Neuron (in vitro differentiated cells): ENCODE measurements around the gene SPN.
A peak's percentile ranks its signal among the peaks of the same experiment; 100 is the strongest.
"Not testable (repeated sequence)": the region's sequence is repeated elsewhere in the genome, so short reads cannot be mapped to it uniquely, and the experiment has no call there.

ENCODE experiments used
- H2AFZ ChIP-seq: one replicate; pipeline ENCODE4 v1.6.1; 2013; ENCODE audit warnings: low read depth, mild to moderate bottlenecking, inconsistent platforms, low read length, moderate library complexity
- H3K27me3 ChIP-seq: one replicate; pipeline ENCODE4 v1.6.1; 2013; ENCODE audit warnings: low read length; ENCODE audit not compliant: insufficient read depth
- H3K36me3 ChIP-seq: one replicate; pipeline ENCODE4 v1.6.1; 2013; ENCODE audit warnings: low read length; ENCODE audit not compliant: insufficient read depth
- H3K4me1 ChIP-seq: one replicate; pipeline ENCODE4 v1.6.1; 2013; ENCODE audit warnings: low read length; ENCODE audit not compliant: insufficient read depth
- H3K4me3 ChIP-seq: 2 replicates; pipeline ENCODE4 v1.5.1; 2013; ENCODE audit warnings: mild to moderate bottlenecking, low read length, moderate library complexity
- H3K9me3 ChIP-seq: one replicate; pipeline ENCODE4 v1.6.1; 2013; ENCODE audit warnings: low read length

SPN gene

GRCh38 chr16:29653890-29654289 is 9.2 kb upstream of the SPN start:
- H3K4me1 ChIP-seq, H2AFZ ChIP-seq, H3K36me3 ChIP-seq, H3K4me3 ChIP-seq, H3K9me3 ChIP-seq, H3K27me3 ChIP-seq: not testable (repeated sequence)

GRCh38 chr16:29656688-29657523 is 6.1 kb upstream of the SPN start:
- Histone ChIP-seq H3K9me3 (no peaks in the 10 kb centered on the region), H3K4me3 (no peak overlapping the region), H3K36me3 (no peaks in the 10 kb centered on the region), H2AFZ (no peak overlapping the region), H3K4me1 (peaks cover 6% of the 10 kb centered on the region), H3K27me3 (no peaks in the 10 kb centered on the region)

- Histone ChIP-seq H3K4me1 (peaks cover 4% of the 10 kb centered on the region), H3K4me3 (no peak overlapping the region), H3K27me3 (no peaks in the 10 kb centered on the region), H2AFZ (no peak overlapping the region), H3K9me3 (no peaks in the 10 kb centered on the region), H3K36me3 (no peaks in the 10 kb centered on the region)
Observed at GRCh38 chr16:29658705-29659104, 4.3 kb upstream of the SPN start.

- Histone ChIP-seq H3K36me3 (no peaks in the 10 kb centered on the region), H3K9me3 (no peaks in the 10 kb centered on the region), H3K27me3 (no peaks in the 10 kb centered on the region), H2AFZ (no peak overlapping the region), H3K4me1 (peaks cover 25% of the 10 kb centered on the region), H3K4me3 (no peak overlapping the region)
Observed at GRCh38 chr16:29662000-29662728, 883 bp upstream of the SPN start.

- Histone ChIP-seq H3K9me3 (no peaks in the 10 kb centered on the region), H2AFZ (no peak overlapping the region), H3K4me1 (peaks cover 28% of the 10 kb centered on the region)
Observed at GRCh38 chr16:29662729-29663015, 375 bp upstream of the SPN start.

GRCh38 chr16:29663807-29664090 is 702 bp downstream of the SPN start:
- Histone ChIP-seq H3K27me3 (no peaks in the 10 kb centered on the region), H3K4me1 (peaks cover 30% of the 10 kb centered on the region), H3K4me3 (no peak overlapping the region), H2AFZ (no peak overlapping the region), H3K9me3 (no peaks in the 10 kb centered on the region), H3K36me3 (no peaks in the 10 kb centered on the region)

More at GRCh38 chr16:29662729-29663015, 375 bp upstream of the SPN start:
- H3K4me3 ChIP-seq: no peak overlapping the region
- no peaks in the 10 kb centered on the region for H3K27me3 ChIP-seq
- no peaks in the 10 kb centered on the region for H3K36me3 ChIP-seq

GRCh38 chr16:29664091-29664921 is 1.3 kb downstream of the SPN start:
- no peak overlapping the region for H2AFZ ChIP-seq
- no peak overlapping the region for H3K4me3 ChIP-seq
- H3K4me1 ChIP-seq: peaks cover 30% of the 10 kb centered on the region
- H3K36me3 ChIP-seq: no peaks in the 10 kb centered on the region
- H3K9me3 ChIP-seq: no peaks in the 10 kb centered on the region
- no peaks in the 10 kb centered on the region for H3K27me3 ChIP-seq

GRCh38 chr16:29665294-29666077 is 2.4 kb downstream of the SPN start:
- no peak overlapping the region for H3K4me3 ChIP-seq
- H3K36me3 ChIP-seq: no peaks in the 10 kb centered on the region
- H3K27me3 ChIP-seq: no peaks in the 10 kb centered on the region
- H2AFZ ChIP-seq: no peak overlapping the region
- H3K4me1 ChIP-seq: peaks cover 30% of the 10 kb centered on the region
- no peaks in the 10 kb centered on the region for H3K9me3 ChIP-seq

- Histone ChIP-seq H2AFZ (peak overlapping the region; percentile 44), H3K4me3 (peak overlapping the region; percentile 49), H3K4me1 (peaks cover 30% of the 10 kb centered on the region)
- H3K27me3 ChIP-seq, H3K36me3 ChIP-seq, H3K9me3 ChIP-seq: not testable (repeated sequence)
Observed at GRCh38 chr16:29667322-29667610, 4.2 kb downstream of the SPN start.

- Histone ChIP-seq H3K9me3 (no peaks in the 10 kb centered on the region), H3K27me3 (no peaks in the 10 kb centered on the region)
Observed at GRCh38 chr16:29667755-29668154, 4.7 kb downstream of the SPN start.

GRCh38 chr16:29668267-29668666 is 5.2 kb downstream of the SPN start:
- Histone ChIP-seq H3K4me3 (no peak overlapping the region), H3K27me3 (no peaks in the 10 kb centered on the region), H2AFZ (no peak overlapping the region), H3K4me1 (peaks cover 30% of the 10 kb centered on the region), H3K36me3 (no peaks in the 10 kb centered on the region), H3K9me3 (no peaks in the 10 kb centered on the region)

More at GRCh38 chr16:29667755-29668154, 4.7 kb downstream of the SPN start:
- no peaks in the 10 kb centered on the region for H3K36me3 ChIP-seq
- no peak overlapping the region for H2AFZ ChIP-seq
- no peak overlapping the region for H3K4me3 ChIP-seq
- peaks cover 30% of the 10 kb centered on the region for H3K4me1 ChIP-seq

GRCh38 chr16:29673501-29673900 is 10.5 kb downstream of the SPN start:
- Histone ChIP-seq H2AFZ (no peak overlapping the region), H3K4me3 (no peak overlapping the region), H3K27me3 (no peaks in the 10 kb centered on the region), H3K4me1 (peaks cover 7% of the 10 kb centered on the region), H3K9me3 (no peaks in the 10 kb centered on the region), H3K36me3 (no peaks in the 10 kb centered on the region)

- H3K27me3 ChIP-seq: no peaks in the 10 kb centered on the region
- H3K4me1 ChIP-seq: peaks cover 8% of the 10 kb centered on the region
- H3K36me3 ChIP-seq: no peaks in the 10 kb centered on the region
- H3K4me3 ChIP-seq: no peak overlapping the region
- H3K9me3 ChIP-seq: no peaks in the 10 kb centered on the region
- H2AFZ ChIP-seq: no peak overlapping the region
Observed at GRCh38 chr16:29674188-29674587, 11.1 kb downstream of the SPN start.
